ENCODE data around the gene IGFL3.

IGFL3 gene

DNA sequence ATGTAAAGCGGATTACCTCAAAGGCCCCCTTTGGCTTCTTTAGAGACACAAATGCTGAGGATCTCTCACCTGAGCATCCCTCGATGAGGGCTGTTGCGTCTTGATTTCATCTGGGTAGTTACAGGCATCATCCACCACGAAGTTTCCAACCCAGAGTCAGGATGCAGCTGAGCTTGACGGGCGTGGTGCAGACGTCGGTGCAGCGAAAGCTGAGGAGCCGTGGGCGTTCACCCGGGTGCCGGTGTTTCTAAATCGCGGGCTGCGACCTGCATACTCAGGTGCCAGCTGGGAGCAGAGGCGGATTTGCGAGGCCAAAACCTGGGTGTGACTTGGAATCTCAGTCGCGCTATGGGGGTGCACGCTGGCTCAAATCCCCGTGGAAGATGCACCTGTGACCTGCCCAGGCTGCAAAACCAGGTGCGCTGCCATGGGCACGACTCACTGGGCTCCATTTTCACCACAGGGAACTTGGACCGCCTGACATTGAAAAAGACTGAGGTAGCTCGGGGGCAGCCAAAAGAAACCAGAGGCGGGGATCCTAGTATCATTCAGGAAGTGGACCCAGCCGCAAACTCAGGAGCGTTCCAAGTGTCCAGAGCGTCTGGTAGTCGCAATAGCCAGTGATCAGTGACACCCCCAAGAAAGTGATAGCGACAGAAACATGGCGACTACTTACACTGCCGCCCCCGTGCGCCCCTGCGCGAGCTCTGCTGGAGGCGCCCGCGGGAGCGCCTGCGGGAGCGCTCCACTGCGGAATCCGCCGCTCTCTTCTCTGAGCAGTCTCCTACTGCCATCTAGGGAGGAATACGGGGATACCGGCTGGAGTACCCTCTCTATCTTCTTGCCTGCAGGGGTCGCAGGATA is 47.3 kb downstream of the IGFL3 start:
- no peak for DNase-seq (ENCODE audit: low read depth)

DNA sequence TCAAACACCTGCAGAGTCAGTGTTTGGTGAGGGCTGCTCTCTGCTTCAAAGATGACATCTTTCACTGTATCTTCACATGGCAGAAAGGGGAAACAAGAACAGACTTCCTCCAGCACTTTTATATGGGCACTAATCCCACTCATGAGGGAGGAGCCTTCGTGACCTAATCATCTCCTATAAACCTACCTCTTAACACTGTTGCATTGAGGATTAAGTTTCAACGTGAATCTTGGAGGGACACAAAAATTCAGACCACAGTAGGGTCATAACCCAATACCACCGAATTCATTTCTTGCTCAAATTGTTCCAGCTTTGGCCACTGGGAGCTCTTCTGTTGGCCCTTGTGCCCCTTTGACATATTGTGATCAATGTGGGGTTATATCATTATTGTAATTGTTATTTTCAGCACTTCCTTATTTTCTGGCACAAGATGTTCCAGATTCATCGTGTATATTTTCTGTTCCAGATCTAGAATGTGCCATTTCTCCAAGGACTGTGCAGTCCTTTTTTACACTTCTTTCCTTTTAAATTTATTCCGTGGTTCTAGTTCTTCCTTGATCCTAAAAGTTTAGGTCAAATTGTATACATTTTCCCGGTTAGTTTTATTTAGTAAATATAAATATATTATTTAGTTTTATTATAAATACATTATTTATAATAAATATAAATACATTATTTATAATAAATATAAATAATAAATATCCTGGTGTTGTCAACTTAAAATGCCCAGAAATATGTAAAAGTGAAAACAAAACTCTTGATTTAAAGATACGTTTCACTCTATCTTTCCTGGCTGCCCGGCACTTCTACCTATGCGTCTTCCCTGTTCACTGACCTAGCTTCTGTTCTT is 48.2 kb downstream of the IGFL3 start:
- DNase-seq (ENCODE audit: low read depth) = no peak

DNA sequence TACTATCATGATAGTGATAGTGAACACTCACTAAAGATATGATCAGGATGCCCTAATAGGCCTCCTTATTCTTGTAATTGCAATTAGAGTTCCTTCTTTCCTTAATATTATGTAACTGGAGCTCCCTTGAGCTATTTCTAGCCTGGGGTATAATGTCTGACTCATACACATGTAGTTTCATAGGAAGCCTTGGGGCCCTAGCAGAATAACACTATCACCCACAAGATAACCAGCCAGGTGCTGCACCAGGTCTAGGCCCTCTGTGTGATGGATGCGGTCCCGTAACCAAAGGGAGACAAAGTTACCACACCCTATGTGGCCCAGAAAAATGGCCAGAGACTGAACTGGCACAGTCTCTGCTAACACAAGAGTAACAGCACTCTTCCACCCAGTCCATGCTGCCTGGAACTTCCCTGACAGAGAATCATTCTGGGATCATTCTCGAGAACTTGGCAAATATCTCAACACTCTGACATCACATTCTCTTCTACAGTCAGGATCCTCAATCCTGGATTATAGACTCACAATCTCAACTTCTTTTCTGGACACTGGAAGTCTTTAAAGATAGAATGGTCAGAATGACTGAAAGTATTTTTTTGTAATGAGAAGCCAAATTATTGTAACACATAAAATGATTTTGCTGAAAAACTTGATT is 51.1 kb downstream of the IGFL3 start:
- no peak for DNase-seq (ENCODE audit: low read depth)
